ENCODE data around the gene CAMK1D. TPM values are rescaled to one million over a fixed set of nuclear protein-coding genes. Genes with fewer than 3 reads are reported as not detected.
A peak's percentile ranks its signal among the peaks of the same experiment; 100 is the strongest.

Gene CAMK1D
- total and polyA plus RNA-seq, 10 of the 15 experiments (the other 5 are each of a cell fraction or from before 2014, with no cell fraction given): 2.1 to 35.5 (median 14.7) TPM

DNA sequence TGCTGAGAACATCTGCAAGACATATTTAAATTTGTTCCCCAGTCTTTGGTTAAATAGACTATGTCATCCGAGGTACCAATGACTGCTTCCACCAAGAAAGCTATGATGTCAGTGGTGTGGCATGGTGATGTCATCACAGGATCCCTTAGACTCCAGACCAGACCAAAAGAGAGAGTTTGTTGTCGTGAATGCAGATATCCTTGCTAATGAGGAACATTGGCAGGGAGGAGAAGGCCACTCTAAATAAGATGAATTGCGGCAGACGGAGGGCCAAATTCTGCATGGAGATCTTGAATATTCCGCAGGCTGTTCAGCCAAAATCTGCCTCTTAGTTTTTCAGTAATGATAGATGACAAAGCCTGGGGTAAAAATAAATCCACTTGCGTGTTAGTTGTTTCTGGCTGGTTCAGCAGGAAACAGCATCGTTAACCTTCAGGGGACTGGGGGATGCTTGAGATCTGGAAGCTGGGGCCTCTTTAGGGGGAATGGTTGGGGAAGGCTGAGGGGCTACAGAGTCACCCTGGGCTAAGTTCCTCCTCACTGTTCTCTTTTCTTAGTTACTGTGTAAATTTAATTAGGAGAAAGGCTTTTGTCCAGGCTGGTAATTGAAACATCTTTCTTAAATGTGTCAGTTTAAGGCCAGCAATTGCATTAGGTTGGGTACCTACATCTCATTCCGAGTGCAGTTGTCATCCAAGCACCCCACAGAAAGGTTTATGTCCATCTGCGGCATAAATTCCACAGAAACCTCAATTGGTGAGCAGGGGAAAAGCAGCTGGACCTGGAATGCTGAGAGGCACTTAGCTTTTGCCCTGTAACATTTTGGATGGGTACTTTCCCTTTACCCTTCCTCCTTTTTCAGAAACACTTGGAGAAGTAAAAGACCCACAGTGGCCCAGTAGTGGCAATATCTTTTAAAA is 11.6 kb upstream of the CAMK1D start:
- H3K4me1 ChIP-seq (ENCODE audit: control insufficient read depth, insufficient read depth, low read length): peaks cover 38% of the 10 kb centered on the region
- FAIRE-seq: no peak

More for the DNA sequence above, 11.6 kb upstream of the CAMK1D start:
- Histone ChIP-seq H3K9me3 (replicated peaks; ENCODE audit: control insufficient read depth, insufficient read depth, low read length) (no peaks in the 10 kb centered on the region), H3K4me3 (no peak overlapping the region), H2AFZ (ENCODE audit: control insufficient read depth, low read depth, low read length) (no peak overlapping the region), H3K4me2 (ENCODE audit: control insufficient read depth, insufficient read depth) (no peak overlapping the region), H4K20me1 (ENCODE audit: control insufficient read depth, insufficient read depth) (no peaks in the 10 kb centered on the region), H3K36me3 (ENCODE audit: control insufficient read depth in 2 of 2, insufficient read depth in 2 of 2, low read length in 1 of 2) (no peaks in the 10 kb centered on the region), H3K27me3 (replicated peaks in 1 of 2; ENCODE audit: control insufficient read depth in 2 of 2, insufficient read depth in 2 of 2, low read length in 1 of 2) (no peaks in the 10 kb centered on the region), H3K79me2 (ENCODE audit: control insufficient read depth, insufficient read depth, low read length) (no peaks in the 10 kb centered on the region), H3K9ac (ENCODE audit: control insufficient read depth, insufficient read depth, low read length) (no peak overlapping the region), H3K27ac (ENCODE audit: control insufficient read depth, insufficient read depth) (no peak overlapping the region)
- no peak for ATAC-seq
- ChIA-PET CTCF (interaction anchor here (0.8 to 1.3 kb wide), 2 partner anchors 12 to 318 kb away, joined by 4 to 5 read pairs; no protein-coding TSS in a partner anchor), RAD21 (ENCODE audit: unreplicated experiment) (interaction anchor here (1.0 kb wide), 1 partner anchor 73 kb away, joined by 3 read pairs; no protein-coding TSS in a partner anchor), SMC1A (ENCODE audit: uncharacterized antibody, unreplicated experiment) (interaction anchor here (0.6 to 1.5 kb wide), 4 partner anchors 9 to 125 kb away, joined by 3 to 4 read pairs (median 3); no protein-coding TSS in a partner anchor), POLR2A (interaction anchor here (2.2 kb wide), 1 partner anchor 10 kb away, joined by 7 read pairs; no protein-coding TSS in a partner anchor)
- DNase-seq (ENCODE audit: low read depth, low spot score): no peak
- no TSS peak for BruUV-seq (replicated peaks)
- TF ChIP-seq PAX8 (IDR thresholded peaks at IDR 0.05) (no peak), SIN3A (IDR thresholded peaks at IDR 0.05; ENCODE audit: low read depth, low read length) (no peak), TCF3 (IDR thresholded peaks at IDR 0.05; ENCODE audit: borderline replicate concordance, insufficient read depth, low read depth, low read length) (no peak), POU2F2 (IDR thresholded peaks at IDR 0.05; ENCODE audit: borderline replicate concordance, low read depth, low read length) (no peak), SPI1 (IDR thresholded peaks at IDR 0.05; ENCODE audit: borderline replicate concordance, insufficient read depth, low read depth, low read length) (no peak), MYC (IDR thresholded peaks at IDR 0.05; ENCODE audit: insufficient read depth, insufficient read length, insufficient replicate concordance, low read length, severe bottlenecking) (no peak), GABPA (IDR thresholded peaks at IDR 0.05; ENCODE audit: low read depth) (0 out of 2 replicates have a peak, but pooled peaks have one; percentile 29), MEF2A (IDR thresholded peaks at IDR 0.05; ENCODE audit: insufficient read depth, low read depth, low read length) (no peak), NR2C2 (IDR thresholded peaks at IDR 0.05; ENCODE audit: borderline replicate concordance, control insufficient read depth, insufficient read length, low read depth) (no peak), EED (IDR thresholded peaks at IDR 0.05; ENCODE audit: low read depth) (no peak), ATF7 (IDR thresholded peaks at IDR 0.05; ENCODE audit: low read depth) (peak; percentile 53; the same call in 1 of the 2 replicates), CREB1 (IDR thresholded peaks at IDR 0.05; ENCODE audit: low read depth) (peak; percentile 93), CREM (IDR thresholded peaks at IDR 0.05; ENCODE audit: low read depth) (peak; percentile 91), ASH2L (IDR thresholded peaks at IDR 0.05; ENCODE audit: borderline replicate concordance, low read depth) (no peak), HDAC2 (IDR thresholded peaks at IDR 0.05) (no peak)
- TF ChIP-seq, protein P1, sequence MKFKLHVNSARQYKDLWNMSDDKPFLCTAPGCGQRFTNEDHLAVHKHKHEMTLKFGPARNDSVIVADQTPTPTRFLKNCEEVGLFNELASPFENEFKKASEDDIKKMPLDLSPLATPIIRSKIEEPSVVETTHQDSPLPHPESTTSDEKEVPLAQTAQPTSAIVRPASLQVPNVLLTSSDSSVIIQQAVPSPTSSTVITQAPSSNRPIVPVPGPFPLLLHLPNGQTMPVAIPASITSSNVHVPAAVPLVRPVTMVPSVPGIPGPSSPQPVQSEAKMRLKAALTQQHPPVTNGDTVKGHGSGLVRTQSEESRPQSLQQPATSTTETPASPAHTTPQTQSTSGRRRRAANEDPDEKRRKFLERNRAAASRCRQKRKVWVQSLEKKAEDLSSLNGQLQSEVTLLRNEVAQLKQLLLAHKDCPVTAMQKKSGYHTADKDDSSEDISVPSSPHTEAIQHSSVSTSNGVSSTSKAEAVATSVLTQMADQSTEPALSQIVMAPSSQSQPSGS (IDR thresholded peaks at IDR 0.05; ENCODE audit: low read length): 0 out of 2 replicates have a peak, but pooled peaks have one; percentile 39
- TF ChIP-seq, protein P2, sequence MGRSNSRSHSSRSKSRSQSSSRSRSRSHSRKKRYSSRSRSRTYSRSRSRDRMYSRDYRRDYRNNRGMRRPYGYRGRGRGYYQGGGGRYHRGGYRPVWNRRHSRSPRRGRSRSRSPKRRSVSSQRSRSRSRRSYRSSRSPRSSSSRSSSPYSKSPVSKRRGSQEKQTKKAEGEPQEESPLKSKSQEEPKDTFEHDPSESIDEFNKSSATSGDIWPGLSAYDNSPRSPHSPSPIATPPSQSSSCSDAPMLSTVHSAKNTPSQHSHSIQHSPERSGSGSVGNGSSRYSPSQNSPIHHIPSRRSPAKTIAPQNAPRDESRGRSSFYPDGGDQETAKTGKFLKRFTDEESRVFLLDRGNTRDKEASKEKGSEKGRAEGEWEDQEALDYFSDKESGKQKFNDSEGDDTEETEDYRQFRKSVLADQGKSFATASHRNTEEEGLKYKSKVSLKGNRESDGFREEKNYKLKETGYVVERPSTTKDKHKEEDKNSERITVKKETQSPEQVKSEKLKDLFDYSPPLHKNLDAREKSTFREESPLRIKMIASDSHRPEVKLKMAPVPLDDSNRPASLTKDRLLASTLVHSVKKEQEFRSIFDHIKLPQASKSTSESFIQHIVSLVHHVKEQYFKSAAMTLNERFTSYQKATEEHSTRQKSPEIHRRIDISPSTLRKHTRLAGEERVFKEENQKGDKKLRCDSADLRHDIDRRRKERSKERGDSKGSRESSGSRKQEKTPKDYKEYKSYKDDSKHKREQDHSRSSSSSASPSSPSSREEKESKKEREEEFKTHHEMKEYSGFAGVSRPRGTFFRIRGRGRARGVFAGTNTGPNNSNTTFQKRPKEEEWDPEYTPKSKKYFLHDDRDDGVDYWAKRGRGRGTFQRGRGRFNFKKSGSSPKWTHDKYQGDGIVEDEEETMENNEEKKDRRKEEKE (IDR thresholded peaks at IDR 0.05): no peak
- intact Hi-C loops (cut with micrococcal nuclease; ENCODE audit: unreplicated experiment) (no loop called here), in situ Hi-C loops (cut with MboI) (no loop called here)
- WGBS (ENCODE audit: insufficient coverage, insufficient replicate concordance, low lambda C conversion rate, missing lambda C conversion rate): 83% methylated on average over 9 of the region's 9 CpGs

All from GM12878 (cell line).